ENCODE data around the gene STK32B. TPM values are rescaled to one million over a fixed set of nuclear protein-coding genes. Genes with fewer than 3 reads are reported as not detected.

The STK32B gene
- total and polyA plus RNA-seq, 10 donors = 0.03 to 0.87 (median 0.36) TPM

DNA sequence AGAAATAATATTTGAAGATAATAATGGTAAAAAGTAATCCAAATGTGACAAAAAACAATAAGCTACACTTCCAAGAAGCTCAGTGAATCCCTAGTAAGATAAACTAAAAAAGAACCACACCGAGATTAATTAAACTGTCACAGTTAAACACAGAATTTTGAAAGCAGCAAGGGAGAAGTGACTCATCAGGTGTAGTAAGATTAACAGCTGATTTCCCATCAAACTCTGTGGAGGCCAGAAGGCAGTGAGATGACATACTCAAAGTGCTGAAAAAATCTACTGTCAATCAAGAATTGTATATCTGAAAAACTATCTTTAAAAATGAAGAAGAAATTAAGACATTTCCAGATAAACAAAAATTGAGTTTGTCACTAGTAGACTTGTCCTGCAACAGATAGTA, 35.3 kb downstream of the STK32B start:
- intact Hi-C loops (cut with DNase I; ENCODE audit: low total_unique reads) = no loop called here
- WGBS, 5 donors = 88 to 95% (median 90%) methylated on average over 1 of the region's 1 CpG
- Histone ChIP-seq H3K4me3 (no peak overlapping the region), H3K27me3 (replicated peaks in 1 of 7) (no peaks in the 10 kb centered on the region), H3K4me1 (no peaks in the 10 kb centered on the region), H3K27ac (no peak overlapping the region), H3K36me3 (no peaks in the 10 kb centered on the region), H3K9me3 (peaks cover 3 to 46% (median 32%) of the 10 kb centered on the region in 8 donors)
- DNase-seq = no peak
- TF ChIP-seq POLR2A (IDR thresholded peaks at IDR 0.05) = no peak
- TF ChIP-seq, protein P1, sequence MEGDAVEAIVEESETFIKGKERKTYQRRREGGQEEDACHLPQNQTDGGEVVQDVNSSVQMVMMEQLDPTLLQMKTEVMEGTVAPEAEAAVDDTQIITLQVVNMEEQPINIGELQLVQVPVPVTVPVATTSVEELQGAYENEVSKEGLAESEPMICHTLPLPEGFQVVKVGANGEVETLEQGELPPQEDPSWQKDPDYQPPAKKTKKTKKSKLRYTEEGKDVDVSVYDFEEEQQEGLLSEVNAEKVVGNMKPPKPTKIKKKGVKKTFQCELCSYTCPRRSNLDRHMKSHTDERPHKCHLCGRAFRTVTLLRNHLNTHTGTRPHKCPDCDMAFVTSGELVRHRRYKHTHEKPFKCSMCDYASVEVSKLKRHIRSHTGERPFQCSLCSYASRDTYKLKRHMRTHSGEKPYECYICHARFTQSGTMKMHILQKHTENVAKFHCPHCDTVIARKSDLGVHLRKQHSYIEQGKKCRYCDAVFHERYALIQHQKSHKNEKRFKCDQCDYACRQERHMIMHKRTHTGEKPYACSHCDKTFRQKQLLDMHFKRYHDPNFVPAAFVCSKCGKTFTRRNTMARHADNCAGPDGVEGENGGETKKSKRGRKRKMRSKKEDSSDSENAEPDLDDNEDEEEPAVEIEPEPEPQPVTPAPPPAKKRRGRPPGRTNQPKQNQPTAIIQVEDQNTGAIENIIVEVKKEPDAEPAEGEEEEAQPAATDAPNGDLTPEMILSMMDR (IDR thresholded peaks at IDR 0.05 in 8 of 11, conservative IDR thresholded peaks at IDR 0.05 in 3 of 11) = no peak
- no peak for TF ChIP-seq POLR2AphosphoS5 (IDR thresholded peaks at IDR 0.05)

DNA sequence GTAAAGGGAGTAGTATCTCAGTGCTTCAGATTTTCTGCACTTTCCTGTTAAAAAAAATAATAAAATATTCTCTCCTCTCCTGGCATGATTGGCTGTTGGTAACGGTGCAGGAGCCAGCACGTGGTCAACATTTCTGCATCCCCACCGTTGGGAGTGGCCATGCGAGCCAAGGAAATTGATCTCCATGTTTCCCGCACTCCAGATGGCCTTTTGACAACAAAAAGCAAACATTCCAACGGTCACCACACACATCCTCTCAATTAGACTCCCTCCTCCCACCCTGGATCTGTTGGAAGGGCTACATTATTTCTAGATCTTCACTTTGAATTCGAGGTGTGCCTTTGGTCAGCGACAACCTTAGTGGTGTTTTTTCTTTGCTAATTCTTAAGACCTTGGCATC, 45.0 kb downstream of the STK32B start:
- WGBS, 5 donors = 56 to 74% (median 70%) methylated on average over 8 of the region's 8 CpGs
- no peaks in the 10 kb centered on the region for H3K27me3 ChIP-seq (replicated peaks in 1 of 7)
- peaks cover 0 to 11% (median 0%) of the 10 kb centered on the region in 8 donors for H3K9me3 ChIP-seq
- TF ChIP-seq, protein P1 (IDR thresholded peaks at IDR 0.05 in 8 of 11, conservative IDR thresholded peaks at IDR 0.05 in 3 of 11) = no peak
- no peak for TF ChIP-seq POLR2A (IDR thresholded peaks at IDR 0.05)
- no peak for DNase-seq
- no peaks in the 10 kb centered on the region for H3K36me3 ChIP-seq
- no peaks in the 10 kb centered on the region for H3K4me1 ChIP-seq
- no peak overlapping the region for H3K27ac ChIP-seq
- no peak overlapping the region for H3K4me3 ChIP-seq
- intact Hi-C loops (cut with DNase I; ENCODE audit: low total_unique reads) = no loop called here

DNA sequence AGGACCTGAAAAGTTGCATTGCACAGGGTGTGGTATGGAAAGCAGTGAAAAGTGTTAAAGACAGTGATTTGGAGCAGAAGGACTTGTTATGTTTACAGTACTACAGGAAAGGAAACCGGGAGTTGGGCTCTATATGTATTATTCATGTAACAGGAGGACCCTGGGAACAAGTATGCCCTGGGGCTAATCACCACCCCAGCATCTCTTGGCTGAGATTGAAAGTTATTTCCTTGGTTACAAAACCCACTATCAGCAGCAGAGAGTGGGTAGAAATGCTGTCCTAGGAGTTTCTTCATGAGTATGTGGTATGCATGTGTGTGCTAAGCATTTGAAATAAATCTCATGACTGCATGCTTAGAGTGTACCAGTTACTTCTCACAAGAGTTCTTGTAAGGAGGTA, 46.9 kb downstream of the STK32B start:
- peaks cover 0 to 11% (median 0%) of the 10 kb centered on the region in 8 donors for H3K9me3 ChIP-seq
- intact Hi-C loops (cut with DNase I; ENCODE audit: low total_unique reads) = no loop called here
- no peak overlapping the region for H3K27ac ChIP-seq
- WGBS, 5 donors = 48 to 76% (median 67%) methylated on average over 1 of the region's 1 CpG
- TF ChIP-seq POLR2A (IDR thresholded peaks at IDR 0.05) (no peak), POLR2AphosphoS5 (IDR thresholded peaks at IDR 0.05) (no peak)
- TF ChIP-seq, protein P1 (IDR thresholded peaks at IDR 0.05 in 8 of 11, conservative IDR thresholded peaks at IDR 0.05 in 3 of 11) = no peak
- no peaks in the 10 kb centered on the region for H3K27me3 ChIP-seq (replicated peaks in 1 of 7)
- no peaks in the 10 kb centered on the region for H3K36me3 ChIP-seq
- H3K4me3 ChIP-seq = no peak overlapping the region
- DNase-seq = no peak
- no peaks in the 10 kb centered on the region for H3K4me1 ChIP-seq

DNA sequence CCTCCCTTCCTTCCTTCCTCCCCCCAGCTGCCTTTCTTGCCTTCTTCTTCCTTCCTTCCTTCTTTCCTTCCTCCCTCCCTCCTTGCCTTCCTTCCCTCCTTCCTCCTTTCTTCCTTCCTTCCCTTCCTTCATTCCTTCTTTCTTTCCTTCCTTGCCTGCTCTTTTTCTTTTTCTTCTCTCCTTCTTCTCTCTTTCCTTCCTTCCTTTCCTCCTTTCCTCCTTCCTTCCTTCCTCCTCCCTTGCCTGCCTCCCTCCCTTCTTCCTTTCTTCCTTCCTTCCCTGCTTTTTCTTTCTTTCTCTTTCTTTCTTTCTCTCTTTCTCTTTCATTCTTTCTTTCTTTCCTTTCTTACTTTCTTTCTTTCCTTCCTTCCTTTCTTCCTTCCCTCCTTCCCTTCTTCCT, 49.1 kb downstream of the STK32B start:
- H3K27ac ChIP-seq = no peak overlapping the region
- H3K4me3 ChIP-seq = no peak overlapping the region
- intact Hi-C loops (cut with DNase I; ENCODE audit: low total_unique reads) = no loop called here
- no peak for TF ChIP-seq POLR2A (IDR thresholded peaks at IDR 0.05)
- peaks cover 0 to 5% (median 0%) of the 10 kb centered on the region in 7 donors for H3K27me3 ChIP-seq (replicated peaks in 1 of 7)
- no peaks in the 10 kb centered on the region for H3K36me3 ChIP-seq
- no peak for DNase-seq
- peaks cover 0 to 11% (median 0%) of the 10 kb centered on the region in 8 donors for H3K9me3 ChIP-seq
- no peaks in the 10 kb centered on the region for H3K4me1 ChIP-seq

DNA sequence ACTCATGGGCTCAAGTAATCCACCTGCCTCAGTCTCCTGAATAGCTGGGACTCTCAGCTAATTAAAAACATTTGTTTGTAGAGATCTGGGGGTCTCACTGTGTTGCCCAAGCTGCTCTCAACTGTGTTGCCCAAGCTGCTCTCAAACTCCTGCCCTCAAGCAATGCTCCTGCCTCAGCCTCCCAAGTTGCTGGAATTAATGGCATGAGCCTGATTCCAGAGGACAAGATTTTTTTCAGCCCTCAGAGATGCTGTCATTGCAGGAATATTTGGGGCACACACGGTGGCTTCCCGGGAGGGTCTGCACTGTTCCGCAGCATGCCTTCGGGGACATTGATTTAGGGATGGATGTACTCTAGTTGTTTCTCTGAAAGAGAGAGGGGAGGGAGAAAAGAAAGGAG, 49.7 kb downstream of the STK32B start:
- 88 to 96% (median 92%) methylated on average over 4 of the region's 4 CpGs for WGBS, 5 donors
- peaks cover 0 to 11% (median 0%) of the 10 kb centered on the region in 8 donors for H3K9me3 ChIP-seq
- peaks cover 0 to 8% (median 0%) of the 10 kb centered on the region in 7 donors for H3K27me3 ChIP-seq (replicated peaks in 1 of 7)
- no peak for DNase-seq
- no peak overlapping the region for H3K4me3 ChIP-seq
- H3K4me1 ChIP-seq = no peaks in the 10 kb centered on the region
- TF ChIP-seq POLR2A (IDR thresholded peaks at IDR 0.05) = no peak
- no peak for TF ChIP-seq POLR2AphosphoS5 (IDR thresholded peaks at IDR 0.05)
- TF ChIP-seq, protein P1 (IDR thresholded peaks at IDR 0.05 in 8 of 11, conservative IDR thresholded peaks at IDR 0.05 in 3 of 11) = no peak
- H3K36me3 ChIP-seq = no peaks in the 10 kb centered on the region
- no peak overlapping the region for H3K27ac ChIP-seq
- intact Hi-C loops (cut with DNase I; ENCODE audit: low total_unique reads) = no loop called here

Data from spleen (tissue), 11 donors.